Activated CD4-positive, alpha-beta T cell treated with anti-CD3 and anti-CD28 coated beads, Interleukin-2, amount 50 U/mL, for 1 hour (primary cell): ENCODE data around the gene CLUH.

Experiments
- DNase-seq: peaks from one replicate; pipeline ENCODE4 v3.0.0-alpha.2; 2020

The CLUH gene, protein sequence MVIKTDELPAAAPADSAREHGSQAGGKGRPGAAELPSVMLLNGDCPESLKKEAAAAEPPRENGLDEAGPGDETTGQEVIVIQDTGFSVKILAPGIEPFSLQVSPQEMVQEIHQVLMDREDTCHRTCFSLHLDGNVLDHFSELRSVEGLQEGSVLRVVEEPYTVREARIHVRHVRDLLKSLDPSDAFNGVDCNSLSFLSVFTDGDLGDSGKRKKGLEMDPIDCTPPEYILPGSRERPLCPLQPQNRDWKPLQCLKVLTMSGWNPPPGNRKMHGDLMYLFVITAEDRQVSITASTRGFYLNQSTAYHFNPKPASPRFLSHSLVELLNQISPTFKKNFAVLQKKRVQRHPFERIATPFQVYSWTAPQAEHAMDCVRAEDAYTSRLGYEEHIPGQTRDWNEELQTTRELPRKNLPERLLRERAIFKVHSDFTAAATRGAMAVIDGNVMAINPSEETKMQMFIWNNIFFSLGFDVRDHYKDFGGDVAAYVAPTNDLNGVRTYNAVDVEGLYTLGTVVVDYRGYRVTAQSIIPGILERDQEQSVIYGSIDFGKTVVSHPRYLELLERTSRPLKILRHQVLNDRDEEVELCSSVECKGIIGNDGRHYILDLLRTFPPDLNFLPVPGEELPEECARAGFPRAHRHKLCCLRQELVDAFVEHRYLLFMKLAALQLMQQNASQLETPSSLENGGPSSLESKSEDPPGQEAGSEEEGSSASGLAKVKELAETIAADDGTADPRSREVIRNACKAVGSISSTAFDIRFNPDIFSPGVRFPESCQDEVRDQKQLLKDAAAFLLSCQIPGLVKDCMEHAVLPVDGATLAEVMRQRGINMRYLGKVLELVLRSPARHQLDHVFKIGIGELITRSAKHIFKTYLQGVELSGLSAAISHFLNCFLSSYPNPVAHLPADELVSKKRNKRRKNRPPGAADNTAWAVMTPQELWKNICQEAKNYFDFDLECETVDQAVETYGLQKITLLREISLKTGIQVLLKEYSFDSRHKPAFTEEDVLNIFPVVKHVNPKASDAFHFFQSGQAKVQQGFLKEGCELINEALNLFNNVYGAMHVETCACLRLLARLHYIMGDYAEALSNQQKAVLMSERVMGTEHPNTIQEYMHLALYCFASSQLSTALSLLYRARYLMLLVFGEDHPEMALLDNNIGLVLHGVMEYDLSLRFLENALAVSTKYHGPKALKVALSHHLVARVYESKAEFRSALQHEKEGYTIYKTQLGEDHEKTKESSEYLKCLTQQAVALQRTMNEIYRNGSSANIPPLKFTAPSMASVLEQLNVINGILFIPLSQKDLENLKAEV (N-terminal part only)

DNA sequence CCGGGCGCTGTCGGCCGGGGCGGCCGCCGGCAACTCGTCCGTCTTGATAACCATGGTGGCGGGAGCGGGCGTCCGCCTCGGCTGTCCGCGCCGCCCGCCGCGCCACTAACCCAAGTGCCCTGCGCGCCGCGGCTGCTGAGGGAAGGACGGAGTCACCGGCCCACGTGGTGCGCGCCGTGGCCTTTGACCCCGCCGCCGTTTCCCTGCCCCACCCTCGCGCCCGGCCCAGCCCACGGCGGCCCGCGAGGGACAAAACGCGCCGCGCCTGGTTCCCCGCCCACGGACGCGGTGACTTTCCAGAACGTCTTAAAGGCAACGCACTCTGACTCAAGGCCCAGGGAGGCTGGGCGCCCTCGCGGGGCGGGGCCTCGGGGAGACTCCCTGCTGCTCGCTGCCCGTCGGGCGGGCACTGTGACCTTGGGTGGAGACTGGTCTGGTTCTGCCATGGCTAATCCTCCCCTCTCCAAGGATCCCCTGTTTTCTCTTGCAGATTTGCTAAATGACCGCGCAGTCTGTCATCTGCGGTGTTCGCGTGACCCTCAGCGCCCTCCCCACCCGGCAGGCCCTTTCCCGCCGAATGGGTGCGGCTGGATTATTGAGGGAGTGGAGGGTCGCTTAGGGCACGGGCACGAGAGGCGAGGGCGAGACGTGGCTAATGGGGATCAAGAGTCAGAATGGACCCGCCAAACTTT, at the start of gene CLUH:
Gene CLUH, minus strand, starts transcription at position 157 of the 692 bp plus-strand sequence. Its CDS starts 103 bp downstream, at position 54.
- peak; percentile 94 for DNase-seq

DNA sequence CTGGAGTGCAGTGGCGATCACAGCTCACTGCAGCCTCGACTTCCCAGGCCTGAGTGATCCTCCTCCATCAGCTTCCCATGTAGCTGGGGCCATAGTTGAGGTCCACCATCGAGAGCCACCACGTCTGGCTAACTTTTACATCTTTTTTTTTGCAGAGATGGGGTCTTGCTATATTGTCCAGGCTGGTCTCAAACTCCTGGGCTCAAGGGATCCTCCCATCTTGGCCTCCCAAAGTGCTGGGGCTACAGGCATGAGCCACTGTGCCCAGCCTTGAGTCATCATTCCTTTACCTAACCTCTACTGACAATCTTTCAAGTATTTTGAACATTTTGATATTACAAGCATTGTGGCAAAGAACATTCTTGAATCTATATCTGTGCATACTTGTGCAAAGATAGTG, 47.3 kb upstream of the CLUH start:
- DNase-seq: no peak

DNA sequence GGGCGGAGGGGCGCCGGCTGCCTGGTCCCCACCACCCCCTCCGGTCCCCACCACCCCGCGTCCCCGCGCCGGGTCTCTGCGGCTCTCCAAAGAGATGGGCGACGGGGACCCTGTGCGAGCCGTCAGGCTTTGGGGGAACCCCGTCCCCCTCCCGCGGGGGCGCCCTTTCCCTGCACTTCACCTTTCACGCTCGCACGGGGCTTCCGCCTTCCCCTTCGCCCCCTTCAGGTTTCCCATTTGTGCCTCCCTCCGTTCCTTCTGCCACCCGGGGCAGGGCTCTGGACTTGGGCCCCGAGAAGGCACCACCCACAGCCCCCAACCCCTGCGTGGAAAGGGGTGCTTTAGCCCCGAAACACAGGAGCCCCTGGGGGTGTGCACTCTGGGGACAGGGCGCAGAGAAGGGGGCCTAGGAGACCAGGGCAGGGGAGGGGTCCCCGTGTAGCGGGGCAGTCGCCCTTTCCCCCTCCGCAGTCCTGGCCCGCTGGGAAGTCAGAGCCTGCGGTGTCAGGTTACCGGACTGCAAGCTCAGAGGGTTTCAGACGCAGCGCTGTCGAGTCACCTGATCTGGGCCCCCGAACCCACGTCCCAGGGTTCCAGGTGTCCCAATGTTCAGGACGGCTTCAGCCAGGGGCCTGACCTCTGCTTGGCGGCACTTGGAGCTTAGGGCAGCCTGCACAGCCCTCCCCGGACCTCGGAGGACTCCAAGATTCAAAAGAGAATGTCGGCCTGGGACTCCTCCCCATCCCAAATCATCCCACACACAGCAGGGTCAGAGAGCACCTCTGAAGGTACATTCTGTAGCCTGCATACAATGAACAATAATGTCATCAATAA, 44.5 kb upstream of the CLUH start:
- DNase-seq: no peak

DNA sequence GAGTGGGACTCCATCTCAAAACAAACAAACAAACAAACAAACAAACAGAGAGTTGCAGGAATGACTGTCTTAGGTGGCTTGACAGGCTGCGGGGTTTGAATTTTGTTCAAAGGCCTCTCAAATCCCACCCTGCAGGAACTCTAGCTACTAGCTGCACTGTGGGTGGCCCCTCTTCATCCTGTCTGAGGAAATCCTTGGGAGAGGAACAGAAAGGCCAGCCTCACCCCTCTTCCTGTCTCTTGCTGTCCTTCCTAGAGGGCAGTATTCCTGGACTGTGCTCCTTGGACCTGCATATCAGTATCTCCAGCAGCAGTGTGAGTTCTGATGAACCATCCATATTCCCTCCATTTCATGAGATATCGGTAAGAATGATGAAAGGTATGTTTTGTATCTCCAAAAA, 39.9 kb upstream of the CLUH start:
- DNase-seq: no peak

DNA sequence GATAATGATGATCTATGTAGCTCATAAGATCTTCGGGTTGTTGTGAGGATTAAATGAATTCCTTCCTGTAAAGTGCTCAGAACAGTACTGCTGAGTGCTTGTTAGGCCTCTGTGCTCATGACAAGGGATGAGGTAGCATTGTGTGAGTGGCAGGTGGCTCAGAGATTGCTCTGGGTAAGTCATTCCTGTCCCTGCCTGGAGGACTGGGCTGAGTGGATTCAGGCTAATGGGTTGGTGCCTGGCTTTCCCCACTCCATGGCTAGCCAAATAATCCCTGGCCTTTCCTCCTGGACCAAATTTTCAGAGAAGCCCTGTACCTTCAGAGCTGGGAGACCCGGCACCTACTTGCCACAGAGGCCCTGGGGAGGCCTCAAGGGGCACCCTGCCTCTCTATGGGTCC, 39.2 kb upstream of the CLUH start:
- no peak for DNase-seq

DNA sequence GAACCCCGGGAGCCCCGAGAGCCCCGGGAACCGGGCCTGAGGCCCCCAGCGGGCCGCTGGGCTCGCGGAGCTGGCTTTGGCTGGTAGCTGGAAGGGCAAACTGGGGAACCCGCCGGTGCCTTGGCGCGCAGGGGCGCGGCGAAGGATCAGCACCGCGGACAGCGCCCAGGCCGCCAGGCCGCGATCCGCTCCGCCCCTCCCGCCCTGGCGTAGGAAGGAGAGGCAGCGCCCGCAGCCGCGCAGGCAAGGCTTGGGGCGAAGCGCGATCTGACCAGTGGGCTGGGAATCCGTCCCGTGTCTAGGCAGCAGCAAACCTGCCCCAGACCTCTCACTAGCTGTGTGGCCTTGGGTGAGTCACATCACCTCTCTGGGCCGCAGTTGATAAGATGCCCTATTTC, 38.2 kb upstream of the CLUH start:
- DNase-seq: peak; percentile 67

DNA sequence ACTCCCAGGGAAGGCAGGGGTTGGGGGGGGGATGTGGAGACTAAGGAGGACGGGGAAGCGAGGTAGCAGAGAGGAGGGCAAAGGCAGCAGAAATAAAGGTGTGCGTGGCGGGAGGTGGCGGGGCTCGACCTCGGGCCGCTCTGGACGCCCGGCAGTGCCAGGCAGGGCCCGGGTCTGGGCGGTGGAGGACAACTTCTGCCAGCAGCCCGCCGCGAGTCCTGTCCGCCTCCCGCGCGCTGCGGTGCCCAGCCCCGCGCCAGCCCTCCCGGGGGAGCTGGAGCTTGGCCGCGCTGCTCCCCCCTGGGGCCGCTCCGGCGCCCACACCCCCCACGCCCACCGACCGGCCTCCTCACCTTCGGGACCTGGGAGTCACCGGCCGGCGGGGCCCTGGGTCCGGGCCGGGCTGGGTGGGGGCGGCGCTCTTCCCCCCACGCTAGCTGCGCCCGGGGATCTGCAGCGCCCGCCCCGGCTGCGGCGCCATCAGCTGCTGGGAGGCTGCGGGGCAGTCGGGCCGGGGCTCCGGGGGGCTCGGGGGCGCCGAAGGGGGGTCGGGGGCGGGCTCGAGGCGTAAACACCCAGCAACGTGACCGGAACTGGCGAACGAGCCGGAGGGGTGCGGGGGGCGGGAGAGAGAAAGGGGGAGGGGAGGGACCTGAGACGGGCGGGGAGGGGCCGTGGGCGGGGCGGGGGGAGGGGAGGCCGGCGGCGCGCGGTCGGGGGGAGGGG, 37.7 kb upstream of the CLUH start, which contains the start of gene CCDC92B:
Gene CCDC92B, minus strand, starts transcription at position 595 of the 726 bp plus-strand sequence. CDS start 14,507 bp downstream, outside the sequence.
- DNase-seq: no peak

DNA sequence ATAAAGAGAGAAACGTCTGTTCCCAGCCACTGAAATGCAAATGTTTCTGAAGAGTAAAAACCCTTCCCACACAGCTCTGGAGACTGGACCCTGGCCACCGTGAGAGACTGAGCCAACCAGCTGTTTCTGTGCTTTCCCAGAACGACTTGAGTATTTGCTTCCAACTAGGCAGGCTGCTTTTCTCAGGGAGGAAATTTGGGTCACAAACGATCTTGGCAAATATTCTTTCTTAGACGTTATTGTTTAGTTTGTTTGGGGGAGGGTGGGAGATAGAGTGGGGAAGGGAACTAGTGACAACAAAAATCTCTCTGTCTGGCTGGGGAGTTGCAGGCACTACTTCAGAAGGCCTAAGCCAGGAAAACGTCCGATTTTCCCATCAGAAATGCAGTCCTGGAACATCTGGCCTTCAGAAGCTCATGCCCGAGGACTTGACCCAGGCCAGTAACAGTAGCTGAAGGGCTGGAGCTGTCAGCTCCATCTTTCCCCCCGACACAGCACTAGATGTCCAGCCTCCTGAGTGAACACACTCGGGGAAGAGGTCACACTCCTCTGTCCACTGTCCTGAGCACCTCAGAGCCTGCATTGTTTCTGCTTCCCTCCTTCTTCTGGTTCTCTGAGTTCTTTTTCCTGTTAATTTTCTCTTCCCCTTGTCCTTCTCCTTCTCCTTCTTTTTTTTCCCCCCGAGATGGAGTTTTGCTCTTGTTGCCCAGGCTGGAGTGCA, 33.9 kb upstream of the CLUH start:
- no peak for DNase-seq

DNA sequence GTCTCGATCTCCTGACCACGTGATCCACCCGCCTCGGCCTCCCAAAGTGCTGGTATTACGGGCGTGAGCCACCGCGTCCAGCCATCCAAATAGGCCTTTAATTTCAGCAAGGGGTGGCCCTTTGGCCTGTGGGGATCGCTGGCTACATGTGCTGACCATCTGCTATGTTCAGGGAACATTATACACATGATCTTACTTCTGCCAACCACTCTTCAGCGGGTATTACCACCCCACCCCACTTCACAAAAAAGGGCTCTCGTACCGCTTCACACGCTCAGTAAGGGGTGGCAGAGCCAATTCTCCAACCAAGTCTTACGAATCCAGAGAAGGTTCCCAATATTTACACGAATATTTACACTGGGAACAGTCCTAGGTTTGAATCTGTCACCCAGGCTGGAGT, 26.1 kb upstream of the CLUH start:
- no peak for DNase-seq

DNA sequence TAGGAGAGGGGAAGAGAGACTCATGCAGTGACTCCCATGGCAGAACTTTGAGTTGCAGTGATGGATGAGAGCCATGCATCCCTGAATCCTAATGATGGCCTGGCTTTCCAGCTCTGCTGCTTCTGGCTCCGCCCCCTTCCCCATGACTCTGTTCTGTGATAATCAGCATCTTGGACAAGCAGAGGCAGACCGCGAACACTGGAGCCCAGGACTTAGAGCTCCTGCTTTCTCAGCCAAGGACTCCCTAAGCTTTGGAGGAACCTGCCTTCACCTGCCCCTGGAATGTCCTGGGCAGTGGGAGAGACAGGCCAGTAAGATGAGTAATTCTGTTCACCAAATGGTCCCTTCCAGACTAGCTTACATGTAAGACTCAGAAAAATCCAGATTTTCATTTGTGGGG, 25.4 kb upstream of the CLUH start:
- DNase-seq: no peak

DNA sequence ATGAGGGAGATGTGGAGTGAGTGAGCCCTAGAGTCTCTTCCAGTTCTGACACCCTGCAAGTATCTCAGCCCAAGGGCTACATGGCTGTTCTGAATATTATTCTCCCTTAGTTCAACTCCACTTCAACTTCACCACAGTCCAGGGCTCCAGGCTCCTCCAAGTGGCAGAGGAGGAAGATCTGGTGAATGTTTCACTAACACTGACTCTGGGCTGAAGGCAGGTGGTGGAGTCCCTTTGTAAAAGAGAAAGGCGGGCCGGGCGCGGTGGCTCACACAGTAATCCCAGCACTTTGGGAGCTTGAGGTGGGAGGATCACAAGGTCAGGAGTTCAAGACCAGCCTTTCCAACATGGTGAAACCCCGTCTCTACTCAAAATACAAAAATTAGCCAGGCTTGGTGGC, 24.3 kb upstream of the CLUH start:
- no peak for DNase-seq

DNA sequence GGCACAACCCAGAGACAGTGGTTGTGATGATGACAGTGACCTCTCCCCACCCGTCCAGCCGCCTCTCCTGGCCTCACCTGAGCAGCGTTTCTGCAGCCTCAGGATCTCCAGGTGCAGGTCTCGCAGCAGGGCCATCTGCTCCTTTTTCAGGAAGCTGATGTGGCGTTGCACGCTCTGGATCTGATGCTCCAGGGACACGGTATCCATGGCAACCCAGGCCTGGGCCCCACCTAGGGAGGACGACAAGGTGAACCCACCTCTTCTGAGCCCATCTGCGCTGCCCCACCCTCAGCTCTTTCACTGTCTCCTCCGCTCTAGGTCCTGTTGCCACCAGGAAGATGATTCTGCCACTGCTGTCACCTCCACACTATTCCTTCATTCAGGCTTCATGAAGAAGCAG, 23.4 kb upstream of the CLUH start:
- DNase-seq: no peak

DNA sequence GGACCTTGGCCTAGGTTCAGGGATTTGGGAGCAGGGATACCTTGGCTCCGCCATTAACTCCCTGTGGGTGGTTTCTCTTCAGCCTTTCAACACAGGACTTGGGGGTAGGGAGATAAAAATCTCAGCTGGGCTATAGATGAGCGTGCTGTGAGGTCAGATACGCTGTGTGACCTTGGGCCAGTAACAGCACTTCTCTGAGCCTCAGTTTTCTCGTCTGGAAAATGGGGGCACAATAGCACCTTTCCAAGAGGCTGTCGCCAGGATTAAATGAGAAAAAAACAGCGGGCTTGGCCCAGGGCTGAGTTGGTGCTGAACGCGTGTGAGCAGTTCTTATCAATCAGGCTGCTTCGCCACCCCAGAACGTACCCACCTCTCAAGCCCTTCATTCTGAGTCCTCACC, 20.2 kb upstream of the CLUH start:
- no peak for DNase-seq

DNA sequence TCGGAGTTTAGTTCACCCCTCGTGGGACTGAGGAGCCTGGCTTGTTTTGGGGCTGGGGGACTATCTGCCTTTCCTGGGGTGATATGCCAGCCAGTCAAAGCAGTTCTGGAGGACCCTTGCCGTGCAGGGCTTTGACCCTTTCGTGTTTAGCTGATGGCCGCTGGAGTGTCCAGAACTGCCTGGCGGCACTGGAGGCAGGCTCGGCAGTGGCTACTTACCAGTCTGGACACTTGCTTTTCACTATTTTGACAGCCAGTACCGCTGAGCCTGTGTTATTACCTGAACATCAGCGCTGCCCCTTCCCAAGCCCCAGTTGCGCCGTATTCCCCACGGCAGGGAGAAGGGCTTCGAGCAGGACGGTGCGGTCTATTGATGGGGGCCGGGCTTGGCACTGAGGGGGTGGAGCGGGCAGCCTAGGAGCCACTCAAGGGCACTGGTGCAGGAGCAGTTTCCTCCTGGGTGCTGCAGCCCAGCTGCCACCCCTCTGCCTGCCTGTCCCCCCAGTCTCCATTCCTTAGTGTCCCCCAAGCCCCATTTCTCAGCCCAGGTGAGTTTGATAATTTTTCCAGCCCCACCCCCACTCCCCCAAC, 19.3 kb upstream of the CLUH start:
- no peak for DNase-seq

DNA sequence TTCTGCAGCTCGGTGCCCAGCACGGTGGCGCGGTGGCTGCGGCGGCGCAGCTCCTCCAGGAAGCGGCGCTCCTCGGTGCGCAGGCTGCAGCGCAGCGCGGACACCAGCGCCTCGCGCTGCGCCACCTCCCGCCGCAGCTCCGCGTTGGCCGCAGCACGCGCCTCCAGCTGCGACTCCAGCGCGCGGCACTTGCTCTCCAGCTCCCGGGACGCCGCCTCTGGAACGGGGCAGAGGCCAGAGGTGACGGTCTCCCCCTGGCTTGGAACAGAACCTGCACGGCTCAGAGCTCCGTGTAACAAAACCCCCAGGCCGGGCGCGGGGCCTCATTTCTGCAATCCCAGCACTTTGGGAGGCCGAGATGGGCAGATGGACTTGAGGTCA, 13.2 kb upstream of the CLUH start:
- DNase-seq: peak; percentile 44

DNA sequence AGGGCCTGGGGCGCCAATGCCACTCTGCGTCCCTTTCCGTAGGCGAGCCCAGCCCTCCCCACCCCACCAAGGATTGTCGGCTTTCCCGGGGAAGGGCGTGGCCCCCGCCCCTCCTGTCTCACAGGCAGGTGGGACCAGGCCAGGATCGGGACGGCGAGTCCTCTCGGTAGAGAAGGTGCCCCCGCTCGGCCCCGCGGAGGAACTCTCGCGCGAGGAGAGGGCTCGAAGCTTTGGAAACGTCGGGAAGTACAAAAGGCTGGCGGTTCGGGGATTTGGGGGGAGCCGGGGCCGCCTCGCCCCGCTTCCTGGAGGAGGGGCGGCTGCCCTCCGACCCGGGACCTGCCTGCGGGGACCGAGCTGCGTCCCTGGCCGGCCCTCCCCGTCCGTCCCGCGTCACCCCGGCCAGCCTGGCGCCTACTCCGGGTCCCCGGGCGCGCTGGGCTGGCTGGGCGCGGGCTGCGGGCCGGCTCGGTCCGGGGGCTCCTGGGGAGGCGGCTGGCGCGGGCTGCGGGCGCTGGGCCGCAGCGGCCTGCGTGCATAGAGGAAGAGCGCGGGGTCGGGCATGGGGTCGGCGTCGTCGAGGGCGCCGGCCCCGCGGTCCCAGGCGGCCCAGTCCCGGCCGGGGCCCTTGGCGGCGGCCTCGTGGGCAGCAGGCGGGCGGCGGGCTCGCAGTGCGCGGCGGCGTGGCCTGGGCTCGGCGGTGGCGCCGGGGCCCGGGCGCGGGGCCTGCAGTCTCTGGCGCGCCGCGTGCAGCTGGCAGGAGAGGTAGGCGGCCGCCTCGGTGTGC, 12.6 kb upstream of the CLUH start:
- DNase-seq: no peak

DNA sequence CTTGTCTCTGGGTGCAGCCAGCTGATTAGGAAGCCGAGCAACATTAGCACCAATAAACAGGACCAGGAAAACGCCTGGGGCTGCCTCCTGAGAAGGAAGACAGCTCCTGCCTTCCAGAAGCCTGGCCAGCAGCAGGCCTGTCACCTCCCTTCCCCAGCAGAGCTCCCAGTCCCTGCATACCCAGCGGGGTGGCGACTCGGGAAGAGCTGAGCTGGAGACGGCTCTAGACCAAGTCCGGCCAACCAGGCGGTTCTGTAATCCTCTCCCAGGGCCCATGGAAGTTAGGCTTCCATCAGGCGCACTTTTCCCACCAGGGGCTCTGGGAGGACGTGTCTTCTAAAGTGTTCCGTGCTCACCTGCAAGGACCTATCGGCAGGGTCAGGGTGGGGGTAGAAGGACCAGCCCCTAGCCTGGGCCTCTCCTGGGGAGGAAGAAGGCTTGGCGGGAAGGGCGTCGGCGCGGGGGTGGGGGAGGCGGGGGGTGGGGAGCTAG, 12.0 kb upstream of the CLUH start:
- DNase-seq: no peak

DNA sequence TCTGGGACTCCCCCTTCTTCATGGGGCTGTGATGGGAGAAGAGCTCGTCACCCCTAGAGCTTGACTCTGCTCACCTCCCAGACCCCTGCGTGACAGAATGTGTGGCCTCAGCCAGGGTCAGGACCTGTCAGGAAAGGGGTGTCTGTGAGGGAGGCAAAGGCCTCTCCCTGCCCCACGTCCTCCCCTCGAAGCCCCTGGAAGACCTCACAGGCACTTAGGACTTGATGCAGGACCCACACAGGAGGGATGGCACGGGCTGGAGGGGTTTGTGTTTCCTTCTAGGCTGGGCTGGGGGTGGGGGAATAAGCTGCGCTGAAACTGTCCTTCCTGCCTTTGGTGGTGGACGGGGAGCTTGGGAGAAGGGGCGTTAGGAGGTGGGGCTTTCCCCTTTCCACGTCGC, 11.0 kb upstream of the CLUH start:
- no peak for DNase-seq

DNA sequence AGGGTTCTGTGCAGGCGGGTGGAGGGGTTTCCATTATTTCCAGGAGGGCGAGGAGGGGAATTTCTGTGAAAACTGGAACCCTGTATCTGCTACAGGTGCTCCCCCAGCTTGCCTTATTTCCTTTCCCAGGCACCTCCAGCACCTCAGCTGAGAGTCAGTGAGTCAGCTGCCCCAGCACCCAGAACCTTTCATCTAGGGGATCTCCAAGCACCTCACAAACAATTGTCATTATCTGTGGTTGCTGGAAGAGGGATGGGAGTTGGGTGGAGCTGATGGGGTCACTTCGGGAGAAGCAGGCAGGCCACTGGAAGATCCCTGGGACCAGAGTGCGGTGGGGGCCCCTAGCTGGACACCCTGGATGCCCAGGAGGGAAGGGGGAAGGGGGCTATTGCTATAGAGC, 10.0 kb upstream of the CLUH start:
- no peak for DNase-seq
